ENCODE data around the gene SASH1.

GRCh38 chr6:148317051-148317450 lies 25.6 kb upstream of the SASH1 start:
- TF ChIP-seq CTCF (IDR thresholded peaks at IDR 0.05; ENCODE audit: insufficient read depth, low read depth, low read length), result no peak
- TF ChIP-seq EZH2 (IDR thresholded peaks at IDR 0.05; ENCODE audit: insufficient read depth, low read length), result no peak

All from astrocyte (in vitro differentiated cells and primary cell).